GM04504 (cell line): Measurements from ENCODE around the gene KDELR1.

ENCODE experiments used
- DNase-seq: peaks from one replicate; pipeline ENCODE4 v3.0.0-alpha.2; 2012; ENCODE audit warnings: low read depth

Gene KDELR1

GRCh38 chr19:48391100-48392005, at the start of gene KDELR1:
Gene KDELR1, minus strand, starts transcription at chr19:48391551. Its CDS starts 193 bp downstream, at chr19:48391358.
- no peak for DNase-seq

- no peak for DNase-seq
Observed at GRCh38 chr19:48436586-48436985, 45.2 kb upstream of the KDELR1 start.

- DNase-seq = no peak
Observed at GRCh38 chr19:48433337-48433736, 42.0 kb upstream of the KDELR1 start.

- DNase-seq = no peak
Observed at GRCh38 chr19:48428670-48429069, 37.3 kb upstream of the KDELR1 start.

GRCh38 chr19:48424694-48425219, 33.4 kb upstream of the KDELR1 start:
- DNase-seq = no peak

GRCh38 chr19:48421548-48421947, 30.2 kb upstream of the KDELR1 start:
- DNase-seq = no peak

GRCh38 chr19:48419158-48419920, 28.0 kb upstream of the KDELR1 start:
- no peak for DNase-seq

GRCh38 chr19:48418317-48419064, 27.1 kb upstream of the KDELR1 start:
- DNase-seq = no peak

GRCh38 chr19:48417421-48417820, 26.1 kb upstream of the KDELR1 start:
- DNase-seq = no peak

GRCh38 chr19:48415806-48416221, 24.5 kb upstream of the KDELR1 start:
- no peak for DNase-seq

- DNase-seq = no peak
Observed at GRCh38 chr19:48415395-48415794, 24.0 kb upstream of the KDELR1 start.

GRCh38 chr19:48413879-48414587, 22.7 kb upstream of the KDELR1 start:
- no peak for DNase-seq

- DNase-seq = no peak
Observed at GRCh38 chr19:48405850-48406249, 14.5 kb upstream of the KDELR1 start.

GRCh38 chr19:48405010-48405659, 13.8 kb upstream of the KDELR1 start:
- DNase-seq = no peak

- no peak for DNase-seq
Observed at GRCh38 chr19:48403606-48404005, 12.3 kb upstream of the KDELR1 start.

- no peak for DNase-seq
Observed at GRCh38 chr19:48401287-48401686, 9.9 kb upstream of the KDELR1 start.

- no peak for DNase-seq
Observed at GRCh38 chr19:48400018-48400742, 8.8 kb upstream of the KDELR1 start.

GRCh38 chr19:48398375-48399235, 7.3 kb upstream of the KDELR1 start:
- no peak for DNase-seq

- no peak for DNase-seq
Observed at GRCh38 chr19:48398102-48398374, 6.7 kb upstream of the KDELR1 start.
